ENCODE data around the gene KCNQ1. TPM values are rescaled to one million over a fixed set of nuclear protein-coding genes. Genes with fewer than 3 reads are reported as not detected.

The KCNQ1 gene
- total RNA-seq, 2 donors from 2014 or later, result 38.9 to 46.1 TPM

- WGBS, 2 donors, result 55 to 64% methylated on average over 10 to 14 of the region's 14 CpGs
- peak; percentile 16 for ATAC-seq
Observed at GRCh38 chr11:2426826-2427521, 17.8 kb upstream of the KCNQ1 start.

GRCh38 chr11:2427721-2428321 is 17.0 kb upstream of the KCNQ1 start:
- ATAC-seq, result peak; percentile 8
- no peaks in the 10 kb centered on the region for H3K4me1 ChIP-seq
- no peak overlapping the region for H3K27ac ChIP-seq
- no peak for DNase-seq
- no peaks in the 10 kb centered on the region for H3K36me3 ChIP-seq (replicated peaks in 1 of 2; ENCODE audit: insufficient read depth in 1 of 2, low read depth in 2 of 2)
- WGBS, 2 donors, result 38 to 54% methylated on average over 7 to 10 of the region's 12 CpGs
- no peak for TF ChIP-seq CTCF (IDR thresholded peaks at IDR 0.05)
- H3K9me3 ChIP-seq, result no peaks in the 10 kb centered on the region
- H3K27me3 ChIP-seq, result no peaks in the 10 kb centered on the region
- intact Hi-C loops (cut with DNase I), result loop anchor here (2.0 to 5.0 kb wide), 2 partner anchors 103 to 464 kb away; no protein-coding TSS in a partner anchor
- no peak overlapping the region for H3K4me3 ChIP-seq

More at GRCh38 chr11:2426826-2427521, 17.8 kb upstream of the KCNQ1 start:
- Histone ChIP-seq H3K27ac (no peak overlapping the region), H3K4me3 (no peak overlapping the region), H3K27me3 (no peaks in the 10 kb centered on the region), H3K9me3 (no peaks in the 10 kb centered on the region), H3K36me3 (replicated peaks in 1 of 2; ENCODE audit: insufficient read depth in 1 of 2, low read depth in 2 of 2) (no peaks in the 10 kb centered on the region), H3K4me1 (no peaks in the 10 kb centered on the region)
- TF ChIP-seq CTCF (IDR thresholded peaks at IDR 0.05), result no peak
- no peak for TF ChIP-seq POLR2A (IDR thresholded peaks at IDR 0.05)
- intact Hi-C loops (cut with DNase I), result loop anchor here (2.0 to 5.0 kb wide), 2 partner anchors 104 to 465 kb away; no protein-coding TSS in a partner anchor
- DNase-seq, result peak in 1 of 4 donors; percentile 29

GRCh38 chr11:2428322-2428795 is 16.4 kb upstream of the KCNQ1 start:
- TF ChIP-seq CTCF (IDR thresholded peaks at IDR 0.05), result peak; percentile 90 to 100 (median 96)
- no peak for TF ChIP-seq POLR2A (IDR thresholded peaks at IDR 0.05)
- ATAC-seq, result peak; percentile 77
- peak; percentile 86 to 89 (median 88) for DNase-seq
- 52 to 54% methylated on average over 8 of the region's 8 CpGs for WGBS, 2 donors
- H3K27me3 ChIP-seq, result no peaks in the 10 kb centered on the region
- no peak overlapping the region for H3K4me3 ChIP-seq
- intact Hi-C loops (cut with DNase I), result loop anchor here (5.0 kb wide), 1 partner anchor 464 kb away; no protein-coding TSS in a partner anchor
- no peak overlapping the region for H3K27ac ChIP-seq
- no peaks in the 10 kb centered on the region for H3K36me3 ChIP-seq (replicated peaks in 1 of 2; ENCODE audit: insufficient read depth in 1 of 2, low read depth in 2 of 2)
- H3K4me1 ChIP-seq, result no peaks in the 10 kb centered on the region
- H3K9me3 ChIP-seq, result no peaks in the 10 kb centered on the region

- 79 to 94% methylated on average over 1 of the region's 1 CpG for WGBS, 2 donors
- no peak for DNase-seq
- Histone ChIP-seq H3K4me3 (no peak overlapping the region), H3K9me3 (no peaks in the 10 kb centered on the region), H3K36me3 (replicated peaks in 1 of 2; ENCODE audit: insufficient read depth in 1 of 2, low read depth in 2 of 2) (no peaks in the 10 kb centered on the region), H3K27ac (no peak overlapping the region), H3K27me3 (no peaks in the 10 kb centered on the region), H3K4me1 (no peaks in the 10 kb centered on the region)
- no peak for ATAC-seq
- intact Hi-C loops (cut with DNase I), result no loop called here
- TF ChIP-seq POLR2A (IDR thresholded peaks at IDR 0.05) (no peak), CTCF (IDR thresholded peaks at IDR 0.05) (no peak)
Observed at GRCh38 chr11:2431395-2431794, 13.4 kb upstream of the KCNQ1 start.

Data from body of pancreas (tissue), 4 donors.